ENCODE data around the gene CELSR3.

The CELSR3 gene

DNA sequence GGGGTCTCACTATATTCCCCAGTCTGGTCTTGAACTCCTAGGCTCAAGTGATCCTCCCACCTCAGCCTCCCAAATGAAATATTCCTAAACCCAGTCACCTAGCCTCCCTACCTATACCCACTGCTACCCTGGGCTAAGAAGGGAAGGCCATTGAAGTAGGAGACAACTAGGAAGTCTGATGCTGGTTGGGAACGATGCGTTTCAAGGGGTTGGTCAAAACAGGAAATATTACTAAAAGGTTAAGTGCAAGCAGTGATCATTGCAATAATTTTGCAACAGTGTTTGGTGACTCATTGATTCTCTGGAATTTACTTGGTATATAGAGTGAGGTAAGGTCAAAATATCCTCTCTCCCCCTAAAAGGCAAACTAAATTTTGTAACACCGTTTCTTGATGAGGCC lies 48.6 kb downstream of the CELSR3 start:
- TF ChIP-seq, protein P1, sequence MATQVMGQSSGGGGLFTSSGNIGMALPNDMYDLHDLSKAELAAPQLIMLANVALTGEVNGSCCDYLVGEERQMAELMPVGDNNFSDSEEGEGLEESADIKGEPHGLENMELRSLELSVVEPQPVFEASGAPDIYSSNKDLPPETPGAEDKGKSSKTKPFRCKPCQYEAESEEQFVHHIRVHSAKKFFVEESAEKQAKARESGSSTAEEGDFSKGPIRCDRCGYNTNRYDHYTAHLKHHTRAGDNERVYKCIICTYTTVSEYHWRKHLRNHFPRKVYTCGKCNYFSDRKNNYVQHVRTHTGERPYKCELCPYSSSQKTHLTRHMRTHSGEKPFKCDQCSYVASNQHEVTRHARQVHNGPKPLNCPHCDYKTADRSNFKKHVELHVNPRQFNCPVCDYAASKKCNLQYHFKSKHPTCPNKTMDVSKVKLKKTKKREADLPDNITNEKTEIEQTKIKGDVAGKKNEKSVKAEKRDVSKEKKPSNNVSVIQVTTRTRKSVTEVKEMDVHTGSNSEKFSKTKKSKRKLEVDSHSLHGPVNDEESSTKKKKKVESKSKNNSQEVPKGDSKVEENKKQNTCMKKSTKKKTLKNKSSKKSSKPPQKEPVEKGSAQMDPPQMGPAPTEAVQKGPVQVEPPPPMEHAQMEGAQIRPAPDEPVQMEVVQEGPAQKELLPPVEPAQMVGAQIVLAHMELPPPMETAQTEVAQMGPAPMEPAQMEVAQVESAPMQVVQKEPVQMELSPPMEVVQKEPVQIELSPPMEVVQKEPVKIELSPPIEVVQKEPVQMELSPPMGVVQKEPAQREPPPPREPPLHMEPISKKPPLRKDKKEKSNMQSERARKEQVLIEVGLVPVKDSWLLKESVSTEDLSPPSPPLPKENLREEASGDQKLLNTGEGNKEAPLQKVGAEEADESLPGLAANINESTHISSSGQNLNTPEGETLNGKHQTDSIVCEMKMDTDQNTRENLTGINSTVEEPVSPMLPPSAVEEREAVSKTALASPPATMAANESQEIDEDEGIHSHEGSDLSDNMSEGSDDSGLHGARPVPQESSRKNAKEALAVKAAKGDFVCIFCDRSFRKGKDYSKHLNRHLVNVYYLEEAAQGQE (IDR thresholded peaks at IDR 0.05; ENCODE audit: insufficient read depth in 1 of 2, low read depth in 2 of 2, low read length in 2 of 2): no peak
- TF ChIP-seq TAF1 (IDR thresholded peaks at IDR 0.05; ENCODE audit: borderline replicate concordance, insufficient read depth, low read length) (no peak), SIN3A (IDR thresholded peaks at IDR 0.05; ENCODE audit: borderline replicate concordance, insufficient read depth, low read length) (no peak), FOXP2 (optimal IDR thresholded peaks at IDR 0.05; ENCODE audit: borderline replicate concordance, extremely low read depth, extremely low read length, insufficient read depth) (no peak), POLR2AphosphoS5 (IDR thresholded peaks at IDR 0.05; ENCODE audit: low read depth, low read length) (no peak)

DNA sequence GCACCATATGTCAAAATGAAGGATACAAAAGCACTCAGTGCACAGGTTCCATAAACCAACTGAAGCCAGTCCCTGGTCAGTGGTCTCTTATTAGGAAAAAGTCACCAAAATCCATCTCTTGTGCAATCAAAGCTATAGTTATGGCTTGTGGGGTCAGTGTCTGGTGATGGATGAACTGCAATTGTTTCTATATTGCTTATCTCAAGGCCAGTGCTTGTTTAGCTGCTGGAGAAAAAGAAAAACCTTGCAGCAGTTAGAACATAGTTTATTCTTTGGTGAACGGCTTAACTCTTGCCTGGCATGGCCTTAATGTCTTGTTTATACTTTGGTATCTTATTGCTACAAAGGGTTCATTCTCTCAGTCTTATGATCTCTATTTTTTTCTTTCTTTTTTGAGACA lies 50.4 kb downstream of the CELSR3 start:
- TF ChIP-seq, protein P1 (IDR thresholded peaks at IDR 0.05; ENCODE audit: insufficient read depth in 1 of 2, low read depth in 2 of 2, low read length in 2 of 2): no peak
- no peak for TF ChIP-seq FOXP2 (optimal IDR thresholded peaks at IDR 0.05; ENCODE audit: borderline replicate concordance, extremely low read depth, extremely low read length, insufficient read depth)
- TF ChIP-seq SIN3A (IDR thresholded peaks at IDR 0.05; ENCODE audit: borderline replicate concordance, insufficient read depth, low read length): no peak
- TF ChIP-seq POLR2AphosphoS5 (IDR thresholded peaks at IDR 0.05; ENCODE audit: low read depth, low read length): no peak
- TF ChIP-seq TAF1 (IDR thresholded peaks at IDR 0.05; ENCODE audit: borderline replicate concordance, insufficient read depth, low read length): no peak

DNA sequence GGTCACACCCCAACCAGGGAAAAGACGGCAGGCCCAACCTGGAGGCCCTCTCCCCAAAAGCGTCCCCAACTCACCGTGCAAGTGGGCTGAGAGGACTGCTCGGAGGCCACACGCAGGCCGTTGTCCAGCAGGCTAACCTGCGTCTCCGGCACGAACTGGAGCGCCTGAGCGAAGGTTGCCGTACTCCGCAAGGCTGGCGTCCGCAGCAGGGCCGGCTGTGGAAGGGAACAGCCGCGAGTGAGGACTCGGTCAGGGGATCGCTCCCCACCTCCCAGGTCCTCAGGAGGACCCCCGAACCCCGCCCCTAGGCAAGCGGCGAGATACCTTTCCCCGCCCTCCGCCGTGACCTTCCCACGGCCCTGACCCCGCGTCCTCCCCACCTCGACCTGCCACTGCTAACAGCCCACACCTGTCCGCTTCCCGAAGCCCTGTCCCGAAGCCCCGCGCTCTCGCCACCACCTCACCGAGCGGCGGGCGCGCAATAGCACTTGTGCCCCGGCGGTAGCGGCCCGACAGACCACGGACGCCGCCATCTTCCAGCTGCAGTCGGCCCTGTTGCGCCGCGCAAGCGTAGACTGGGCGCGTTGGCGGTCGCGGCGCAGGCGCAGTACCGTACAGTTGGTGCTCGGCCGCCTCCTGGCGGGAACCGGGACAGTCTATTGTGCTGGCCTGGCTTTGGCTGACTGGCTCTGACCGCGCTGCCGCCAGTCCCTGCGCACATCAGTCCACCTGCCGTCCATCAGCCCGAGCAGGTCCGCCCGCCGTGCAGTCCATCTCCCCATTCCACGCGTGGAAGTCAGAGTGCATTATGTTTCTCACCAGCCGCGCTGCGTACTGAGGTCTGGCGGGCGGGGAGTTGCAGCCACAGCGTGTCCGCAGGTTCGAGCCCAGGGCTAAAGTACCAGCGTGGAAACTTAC lies 53.3 kb downstream of the CELSR3 start, which contains the start of gene UQCRC1:
TSS of gene UQCRC1 (minus strand) at position 559 of the 918 bp plus-strand sequence. CDS start at position 533, 26 bp downstream.
- TF ChIP-seq FOXP2 (optimal IDR thresholded peaks at IDR 0.05; ENCODE audit: borderline replicate concordance, extremely low read depth, extremely low read length, insufficient read depth) (peak; percentile 53), POLR2AphosphoS5 (IDR thresholded peaks at IDR 0.05; ENCODE audit: low read depth, low read length) (peak; percentile 96), TAF1 (IDR thresholded peaks at IDR 0.05; ENCODE audit: borderline replicate concordance, insufficient read depth, low read length) (peak; percentile 68), SIN3A (IDR thresholded peaks at IDR 0.05; ENCODE audit: borderline replicate concordance, insufficient read depth, low read length) (no peak)
- TF ChIP-seq, protein P1 (IDR thresholded peaks at IDR 0.05; ENCODE audit: insufficient read depth in 1 of 2, low read depth in 2 of 2, low read length in 2 of 2): no peak

DNA sequence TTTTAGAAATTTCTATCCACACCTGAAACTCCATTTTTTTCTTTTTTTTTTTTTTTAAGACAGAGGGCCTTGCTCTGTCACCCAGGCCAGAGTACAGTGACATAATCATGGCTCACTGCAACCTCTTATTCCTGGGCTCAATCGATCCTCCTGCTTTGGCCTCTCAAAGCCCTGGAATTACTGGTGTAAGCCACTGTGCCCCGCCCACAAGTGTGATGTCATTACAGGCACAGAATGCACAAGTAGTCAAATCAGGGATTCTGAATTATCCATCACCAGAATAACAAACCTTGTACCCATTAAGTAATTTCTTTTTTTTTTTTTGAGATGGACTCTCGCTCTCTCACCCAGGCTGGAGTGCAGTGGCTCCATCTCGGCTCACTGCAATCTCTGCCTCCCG lies 55.2 kb downstream of the CELSR3 start:
- TF ChIP-seq SIN3A (IDR thresholded peaks at IDR 0.05; ENCODE audit: borderline replicate concordance, insufficient read depth, low read length): no peak
- TF ChIP-seq, protein P1 (IDR thresholded peaks at IDR 0.05; ENCODE audit: insufficient read depth in 1 of 2, low read depth in 2 of 2, low read length in 2 of 2): no peak
- no peak for TF ChIP-seq POLR2AphosphoS5 (IDR thresholded peaks at IDR 0.05; ENCODE audit: low read depth, low read length)
- TF ChIP-seq FOXP2 (optimal IDR thresholded peaks at IDR 0.05; ENCODE audit: borderline replicate concordance, extremely low read depth, extremely low read length, insufficient read depth): no peak
- no peak for TF ChIP-seq TAF1 (IDR thresholded peaks at IDR 0.05; ENCODE audit: borderline replicate concordance, insufficient read depth, low read length)

All from PFSK-1 (cell line).